Measurements from ENCODE around the gene LRP1B. TPM values are rescaled to one million over a fixed set of nuclear protein-coding genes. Genes with fewer than 3 reads are reported as not detected.

Gene LRP1B
- total and polyA plus RNA-seq, 7 experiments from 2014 or later, result 0.10 TPM; not detected in 6

GRCh38 chr2:141701618-141702017 is 429.2 kb downstream of the LRP1B start:
- Histone ChIP-seq H3K9me3 (ENCODE audit: control insufficient read depth in 2 of 3, low read length in 3 of 3) (no peaks in the 10 kb centered on the region), H3K27ac (ENCODE audit: low read depth, low read length) (no peak overlapping the region), H3K4me3 (ENCODE audit: low read length) (no peak overlapping the region), H3K36me3 (ENCODE audit: control insufficient read depth in 2 of 3, insufficient read depth in 3 of 3, low read length in 3 of 3) (no peaks in the 10 kb centered on the region), H3K27me3 (ENCODE audit: control insufficient read depth in 2 of 2, insufficient read depth in 2 of 2, low read length in 2 of 2) (no peaks in the 10 kb centered on the region), H3K4me1 (ENCODE audit: control insufficient read depth in 2 of 2, insufficient read depth in 2 of 2, low read length in 2 of 2) (no peaks in the 10 kb centered on the region)
- H3K27me3 Mint-ChIP-seq, result no peaks in the 10 kb centered on the region
- CTCF ChIA-PET, result no interaction called here
- no peaks in the 10 kb centered on the region for H3K36me3 Mint-ChIP-seq
- intact Hi-C loops (cut with micrococcal nuclease), result no loop called here
- H3K27ac Mint-ChIP-seq, result no peak overlapping the region
- ATAC-seq (no peak), DNase-seq (no peak)
- H3K4me3 Mint-ChIP-seq, result no peak overlapping the region
- H3K4me1 Mint-ChIP-seq, result no peaks in the 10 kb centered on the region
- H3K9me3 Mint-ChIP-seq, result peaks cover 0 to 22% (median 0%) of the 10 kb centered on the region in 11 donors
- POLR2A ChIA-PET, result no interaction called here

- Mint-ChIP-seq H3K36me3 (no peaks in the 10 kb centered on the region), H3K9me3 (peaks cover 0 to 18% (median 2%) of the 10 kb centered on the region in 11 donors), H3K27me3 (no peaks in the 10 kb centered on the region), H3K4me3 (no peak overlapping the region), H3K4me1 (no peaks in the 10 kb centered on the region), H3K27ac (no peak overlapping the region)
- ATAC-seq (no peak), DNase-seq (no peak)
- Histone ChIP-seq H3K36me3 (ENCODE audit: control insufficient read depth in 2 of 3, insufficient read depth in 3 of 3, low read length in 3 of 3) (no peaks in the 10 kb centered on the region), H3K27me3 (ENCODE audit: control insufficient read depth in 2 of 2, insufficient read depth in 2 of 2, low read length in 2 of 2) (no peaks in the 10 kb centered on the region), H3K27ac (ENCODE audit: low read depth, low read length) (no peak overlapping the region), H3K4me1 (ENCODE audit: control insufficient read depth in 2 of 2, insufficient read depth in 2 of 2, low read length in 2 of 2) (no peaks in the 10 kb centered on the region), H3K4me3 (ENCODE audit: low read length) (no peak overlapping the region), H3K9me3 (ENCODE audit: control insufficient read depth in 2 of 3, low read length in 3 of 3) (no peaks in the 10 kb centered on the region)
- ChIA-PET POLR2A (no interaction called here), CTCF (no interaction called here)
- intact Hi-C loops (cut with micrococcal nuclease), result no loop called here
Observed at GRCh38 chr2:141699573-141699972, 431.2 kb downstream of the LRP1B start.

- Mint-ChIP-seq H3K9me3 (peaks cover 0 to 16% (median 4%) of the 10 kb centered on the region in 11 donors), H3K27me3 (no peaks in the 10 kb centered on the region), H3K36me3 (no peaks in the 10 kb centered on the region), H3K4me3 (no peak overlapping the region), H3K4me1 (no peaks in the 10 kb centered on the region), H3K27ac (no peak overlapping the region)
- ChIA-PET CTCF (no interaction called here), POLR2A (no interaction called here)
- H3K36me3 ChIP-seq (ENCODE audit: control insufficient read depth in 2 of 3, insufficient read depth in 3 of 3, low read length in 3 of 3), result no peaks in the 10 kb centered on the region
- H3K4me1 ChIP-seq (ENCODE audit: control insufficient read depth in 2 of 2, insufficient read depth in 2 of 2, low read length in 2 of 2), result no peaks in the 10 kb centered on the region
- H3K9me3 ChIP-seq (ENCODE audit: control insufficient read depth in 2 of 3, low read length in 3 of 3), result no peaks in the 10 kb centered on the region
- intact Hi-C loops (cut with micrococcal nuclease), result no loop called here
- H3K27ac ChIP-seq (ENCODE audit: low read depth, low read length), result no peak overlapping the region
- no peak for DNase-seq
- H3K4me3 ChIP-seq (ENCODE audit: low read length), result no peak overlapping the region
- no peaks in the 10 kb centered on the region for H3K27me3 ChIP-seq (ENCODE audit: control insufficient read depth in 2 of 2, insufficient read depth in 2 of 2, low read length in 2 of 2)
- no peak for ATAC-seq
Observed at GRCh38 chr2:141698500-141698899, 432.3 kb downstream of the LRP1B start.

GRCh38 chr2:141697035-141697434 is 433.8 kb downstream of the LRP1B start:
- no peak for ATAC-seq

GRCh38 chr2:141694180-141694579 is 436.6 kb downstream of the LRP1B start:
- ATAC-seq, result no peak
- no peaks in the 10 kb centered on the region for H3K9me3 ChIP-seq (ENCODE audit: control insufficient read depth in 2 of 3, low read length in 3 of 3)
- no peaks in the 10 kb centered on the region for H3K27me3 ChIP-seq (ENCODE audit: control insufficient read depth in 2 of 2, insufficient read depth in 2 of 2, low read length in 2 of 2)
- H3K4me1 ChIP-seq (ENCODE audit: control insufficient read depth in 2 of 2, insufficient read depth in 2 of 2, low read length in 2 of 2), result no peaks in the 10 kb centered on the region
- H3K27me3 Mint-ChIP-seq, result no peaks in the 10 kb centered on the region
- H3K27ac ChIP-seq (ENCODE audit: low read depth, low read length), result no peak overlapping the region
- ChIA-PET CTCF (no interaction called here), POLR2A (no interaction called here)
- no peaks in the 10 kb centered on the region for H3K36me3 ChIP-seq (ENCODE audit: control insufficient read depth in 2 of 3, insufficient read depth in 3 of 3, low read length in 3 of 3)
- no peaks in the 10 kb centered on the region for H3K4me1 Mint-ChIP-seq
- no peak overlapping the region for H3K27ac Mint-ChIP-seq
- peaks cover 0 to 15% (median 6%) of the 10 kb centered on the region in 11 donors for H3K9me3 Mint-ChIP-seq
- H3K4me3 Mint-ChIP-seq, result no peak overlapping the region
- H3K36me3 Mint-ChIP-seq, result no peaks in the 10 kb centered on the region
- no peak for DNase-seq
- no peak overlapping the region for H3K4me3 ChIP-seq (ENCODE audit: low read length)
- intact Hi-C loops (cut with micrococcal nuclease), result no loop called here

More at GRCh38 chr2:141697035-141697434, 433.8 kb downstream of the LRP1B start:
- intact Hi-C loops (cut with micrococcal nuclease), result no loop called here
- Mint-ChIP-seq H3K4me1 (no peaks in the 10 kb centered on the region), H3K27me3 (no peaks in the 10 kb centered on the region), H3K9me3 (peaks cover 0 to 16% (median 5%) of the 10 kb centered on the region in 11 donors), H3K27ac (no peak overlapping the region), H3K4me3 (no peak overlapping the region), H3K36me3 (no peaks in the 10 kb centered on the region)
- H3K9me3 ChIP-seq (ENCODE audit: control insufficient read depth in 2 of 3, low read length in 3 of 3), result no peaks in the 10 kb centered on the region
- H3K4me1 ChIP-seq (ENCODE audit: control insufficient read depth in 2 of 2, insufficient read depth in 2 of 2, low read length in 2 of 2), result no peaks in the 10 kb centered on the region
- no peaks in the 10 kb centered on the region for H3K36me3 ChIP-seq (ENCODE audit: control insufficient read depth in 2 of 3, insufficient read depth in 3 of 3, low read length in 3 of 3)
- POLR2A ChIA-PET, result no interaction called here
- no peaks in the 10 kb centered on the region for H3K27me3 ChIP-seq (ENCODE audit: control insufficient read depth in 2 of 2, insufficient read depth in 2 of 2, low read length in 2 of 2)
- H3K27ac ChIP-seq (ENCODE audit: low read depth, low read length), result no peak overlapping the region
- no peak overlapping the region for H3K4me3 ChIP-seq (ENCODE audit: low read length)
- no peak for DNase-seq
- CTCF ChIA-PET, result no interaction called here

GRCh38 chr2:141692829-141693228 is 438.0 kb downstream of the LRP1B start:
- Histone ChIP-seq H3K9me3 (ENCODE audit: control insufficient read depth in 2 of 3, low read length in 3 of 3) (no peaks in the 10 kb centered on the region), H3K27me3 (ENCODE audit: control insufficient read depth in 2 of 2, insufficient read depth in 2 of 2, low read length in 2 of 2) (no peaks in the 10 kb centered on the region), H3K36me3 (ENCODE audit: control insufficient read depth in 2 of 3, insufficient read depth in 3 of 3, low read length in 3 of 3) (no peaks in the 10 kb centered on the region), H3K27ac (ENCODE audit: low read depth, low read length) (no peak overlapping the region), H3K4me1 (ENCODE audit: control insufficient read depth in 2 of 2, insufficient read depth in 2 of 2, low read length in 2 of 2) (no peaks in the 10 kb centered on the region), H3K4me3 (ENCODE audit: low read length) (no peak overlapping the region)
- intact Hi-C loops (cut with micrococcal nuclease), result no loop called here
- no peak overlapping the region for H3K4me3 Mint-ChIP-seq
- H3K4me1 Mint-ChIP-seq, result no peaks in the 10 kb centered on the region
- ChIA-PET CTCF (no interaction called here), POLR2A (no interaction called here)
- ATAC-seq (no peak), DNase-seq (no peak)
- H3K27ac Mint-ChIP-seq, result no peak overlapping the region
- H3K27me3 Mint-ChIP-seq, result no peaks in the 10 kb centered on the region
- H3K36me3 Mint-ChIP-seq, result no peaks in the 10 kb centered on the region
- peaks cover 0 to 15% (median 6%) of the 10 kb centered on the region in 11 donors for H3K9me3 Mint-ChIP-seq

- POLR2A ChIA-PET, result no interaction called here
- ATAC-seq (no peak), DNase-seq (no peak)
- H3K4me1 ChIP-seq (ENCODE audit: control insufficient read depth in 2 of 2, insufficient read depth in 2 of 2, low read length in 2 of 2), result no peaks in the 10 kb centered on the region
- Mint-ChIP-seq H3K4me3 (no peak overlapping the region), H3K36me3 (no peaks in the 10 kb centered on the region), H3K4me1 (no peaks in the 10 kb centered on the region), H3K27me3 (no peaks in the 10 kb centered on the region), H3K27ac (no peak overlapping the region), H3K9me3 (peaks cover 0 to 29% (median 2%) of the 10 kb centered on the region in 11 donors)
- H3K36me3 ChIP-seq (ENCODE audit: control insufficient read depth in 2 of 3, insufficient read depth in 3 of 3, low read length in 3 of 3), result no peaks in the 10 kb centered on the region
- CTCF ChIA-PET, result no interaction called here
- intact Hi-C loops (cut with micrococcal nuclease), result no loop called here
- no peaks in the 10 kb centered on the region for H3K27me3 ChIP-seq (ENCODE audit: control insufficient read depth in 2 of 2, insufficient read depth in 2 of 2, low read length in 2 of 2)
- no peaks in the 10 kb centered on the region for H3K9me3 ChIP-seq (ENCODE audit: control insufficient read depth in 2 of 3, low read length in 3 of 3)
- no peak overlapping the region for H3K4me3 ChIP-seq (ENCODE audit: low read length)
- no peak overlapping the region for H3K27ac ChIP-seq (ENCODE audit: low read depth, low read length)
Observed at GRCh38 chr2:141676139-141676538, 454.7 kb downstream of the LRP1B start.

Measured in naive thymus-derived CD4-positive, alpha-beta T cell (primary cell).